Neuronal stem cell (in vitro differentiated cells): ENCODE results near the gene NFKB2.
A peak's percentile ranks its signal among the peaks of the same experiment; 100 is the strongest.

Experiments
- DNase-seq: peaks from one replicate; pipeline ENCODE4 v3.0.0-alpha.2; 2013; ENCODE audit warnings: low spot score
- H2AFZ ChIP-seq: one replicate; pipeline ENCODE4 v1.6.1; 2013; ENCODE audit warnings: mild to moderate bottlenecking, low read length, inconsistent platforms
- H2AK5ac ChIP-seq: 2 replicates; pipeline ENCODE4 v1.6.1; 2013; ENCODE audit warnings: low read depth, mild to moderate bottlenecking, inconsistent platforms, low read length, moderate library complexity, mixed read lengths
- H2BK120ac ChIP-seq: 2 replicates; pipeline ENCODE4 v1.6.1; 2013; ENCODE audit warnings: low read depth, mild to moderate bottlenecking, inconsistent platforms, low read length, moderate library complexity, mixed read lengths
- H2BK12ac ChIP-seq: one replicate; pipeline ENCODE4 v1.6.1; 2013; ENCODE audit warnings: low read length, inconsistent platforms
- H2BK15ac ChIP-seq: 2 replicates; pipeline ENCODE4 v1.6.1; 2013; ENCODE audit warnings: mild to moderate bottlenecking, low read length, inconsistent platforms, mixed read lengths
- H2BK5ac ChIP-seq: one replicate; pipeline ENCODE4 v1.6.1; 2013; ENCODE audit warnings: inconsistent platforms, mild to moderate bottlenecking, low read length, moderate library complexity
- H3K14ac ChIP-seq: one replicate; pipeline ENCODE4 v1.6.1; 2013; ENCODE audit warnings: low read length, inconsistent platforms
- H3K18ac ChIP-seq: 2 replicates; pipeline ENCODE4 v1.6.1; 2013; ENCODE audit warnings: low read length, inconsistent platforms
- H3K23ac ChIP-seq: 2 replicates; pipeline ENCODE4 v1.6.1; 2013; ENCODE audit warnings: low read depth, mild to moderate bottlenecking, mixed read lengths, low read length, inconsistent platforms; ENCODE audit not compliant: poor library complexity
- H3K27ac ChIP-seq: replicated peaks from 3 replicates; pipeline ENCODE4 v1.5.1; 2013; ENCODE audit warnings: low read length, inconsistent platforms
- H3K27me3 ChIP-seq, 3 experiments: 2 replicates each; pipeline ENCODE4 v1.6.1; 2013; ENCODE audit warnings: low read length in 3 of 3, mild to moderate bottlenecking in 2 of 3, inconsistent platforms in 1 of 3, low read depth in 1 of 3, mixed read lengths in 1 of 3, moderate library complexity in 1 of 3; ENCODE audit not compliant: control insufficient read depth in 3 of 3, insufficient read depth in 3 of 3
- H3K36me3 ChIP-seq, 2 donors: replicated peaks in 1 of 2; 2 replicates each; pipeline ENCODE4 v1.6.1; 2013; ENCODE audit warnings: low read length in 2 of 2; ENCODE audit not compliant: control insufficient read depth in 2 of 2, insufficient read depth in 2 of 2
- H3K4ac ChIP-seq: 2 replicates; pipeline ENCODE4 v1.6.1; 2013; ENCODE audit warnings: inconsistent platforms, mild to moderate bottlenecking, low read length, moderate library complexity
- H3K4me1 ChIP-seq, 2 donors: 1 replicate in 1 of 2; 2 replicates in 1 of 2; pipeline ENCODE4 v1.6.1; 2013; ENCODE audit warnings: low read length in 2 of 2, low read depth in 1 of 2; ENCODE audit not compliant: control insufficient read depth in 2 of 2, insufficient read depth in 1 of 2
- H3K4me2 ChIP-seq: one replicate; pipeline ENCODE4 v1.6.1; 2013; ENCODE audit warnings: mild to moderate bottlenecking, low read length, inconsistent platforms; ENCODE audit not compliant: insufficient read depth, poor library complexity, severe bottlenecking
- H3K4me3 ChIP-seq, 2 donors: 2 replicates each; pipeline ENCODE4 v1.5.1; 2013; ENCODE audit warnings: low read length in 2 of 2, mild to moderate bottlenecking in 2 of 2, inconsistent platforms in 1 of 2, moderate library complexity in 1 of 2
- H3K79me1 ChIP-seq: one replicate; pipeline ENCODE4 v1.6.1; 2013; ENCODE audit warnings: low read depth, mild to moderate bottlenecking, inconsistent platforms, low read length, moderate library complexity
- H3K9ac ChIP-seq: one replicate; pipeline ENCODE4 v1.6.1; 2013; ENCODE audit warnings: mild to moderate bottlenecking, low read depth, low read length, inconsistent platforms; ENCODE audit not compliant: poor library complexity
- H3K9me3 ChIP-seq, 2 donors: replicated peaks in 1 of 2; 2 replicates each; pipeline versions ENCODE3 to v1.6.1; 2013; ENCODE audit warnings: low read length in 2 of 2, mild to moderate bottlenecking in 2 of 2, inconsistent platforms in 1 of 2, low read depth in 1 of 2, mixed read lengths in 1 of 2, moderate library complexity in 1 of 2; ENCODE audit not compliant: control insufficient read depth in 2 of 2, insufficient read depth in 1 of 2
- H4K8ac ChIP-seq: one replicate; pipeline ENCODE4 v1.6.1; 2013; ENCODE audit warnings: low read depth, mild to moderate bottlenecking, inconsistent platforms, low read length, moderate library complexity
- H4K91ac ChIP-seq: one replicate; pipeline ENCODE4 v1.6.1; 2013; ENCODE audit warnings: low read length, low read depth, mild to moderate bottlenecking, inconsistent platforms; ENCODE audit not compliant: poor library complexity
- WGBS, 2 donors: extraction: QIAGEN DNeasy Blood & Tissue Kit; methylation state at CpG; one replicate each; pipeline ENCODE4 v1.1.7; 2013; ENCODE audit warnings: missing lambda C conversion rate in 2 of 2, mixed read lengths in 1 of 2; ENCODE audit not compliant: insufficient read length in 2 of 2, insufficient replicate concordance in 1 of 2; ENCODE audit errors: extremely low coverage in 2 of 2; 5-methylcytosine and 5-hydroxymethylcytosine counted together

Gene NFKB2

DNA sequence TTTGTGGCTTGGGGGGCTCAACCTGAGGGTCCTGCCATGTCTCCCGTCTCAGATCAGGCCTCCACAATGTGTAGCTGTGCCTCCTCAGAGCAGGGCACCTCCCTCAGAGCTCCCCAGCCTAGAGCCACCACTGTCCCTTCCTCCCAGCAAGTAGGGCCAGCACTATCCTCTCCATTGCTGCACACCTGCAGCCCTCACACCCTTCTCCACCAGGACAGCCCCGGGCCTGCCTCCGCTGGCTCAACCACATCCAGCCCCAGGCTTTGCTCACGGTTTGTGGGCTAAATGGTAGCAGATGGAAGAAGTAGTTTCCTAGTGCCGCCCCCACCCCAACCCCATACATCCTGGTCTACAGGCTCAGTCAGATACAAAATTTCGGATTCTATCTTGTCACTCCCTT is 10.1 kb downstream of the NFKB2 start:
- Histone ChIP-seq H2AFZ (no peak overlapping the region), H3K4me1 (peaks cover 13 to 22% of the 10 kb centered on the region in 2 donors), H3K4ac (no peak overlapping the region), H2BK120ac (no peak overlapping the region), H4K91ac (no peak overlapping the region), H3K9ac (peak overlapping the region; percentile 70), H4K8ac (no peak overlapping the region), H2BK12ac (no peak overlapping the region), H2AK5ac (peak overlapping the region; percentile 94), H3K9me3 (peaks cover 0 to 5% of the 10 kb centered on the region in 2 donors), H2BK15ac (no peak overlapping the region), H3K14ac (peak overlapping the region; percentile 89), H3K4me3 (no peak overlapping the region), H2BK5ac (no peak overlapping the region), H3K27ac (no peak overlapping the region), H3K27me3 (peaks cover 0 to 39% (median 22%) of the 10 kb centered on the region in 3 experiments), H3K4me2 (no peak overlapping the region), H3K36me3 (peaks cover 0 to 36% of the 10 kb centered on the region in 2 donors), H3K18ac (peak overlapping the region; percentile 11), H3K23ac (peak overlapping the region; percentile 73), H3K79me1 (no peaks in the 10 kb centered on the region)
- WGBS, 2 donors: no CpG with 5 or more reads among the region's 6 CpGs
- no peak for DNase-seq

- Histone ChIP-seq H3K18ac (no peak overlapping the region), H2AK5ac (no peak overlapping the region), H2AFZ (no peak overlapping the region), H3K4me1 (peaks cover 23 to 34% of the 10 kb centered on the region in 2 donors), H3K14ac (no peak overlapping the region), H3K4ac (no peak overlapping the region), H3K4me3 (no peak overlapping the region), H3K79me1 (no peaks in the 10 kb centered on the region), H3K9ac (no peak overlapping the region), H2BK5ac (no peak overlapping the region), H3K27me3 (peaks cover 0 to 49% (median 22%) of the 10 kb centered on the region in 3 experiments), H2BK15ac (no peak overlapping the region), H2BK120ac (no peak overlapping the region), H3K27ac (no peak overlapping the region), H3K23ac (no peak overlapping the region), H3K4me2 (no peak overlapping the region), H3K9me3 (peaks cover 0 to 9% of the 10 kb centered on the region in 2 donors), H4K91ac (no peak overlapping the region), H3K36me3 (peaks cover 0 to 30% of the 10 kb centered on the region in 2 donors), H2BK12ac (no peak overlapping the region), H4K8ac (no peak overlapping the region)
- DNase-seq: no peak
- WGBS, 2 donors: no CpG with 5 or more reads among the region's 2 CpGs
These were observed 11.3 kb downstream of the NFKB2 start for GRCh38 chr10:102406815-102407214.

DNA sequence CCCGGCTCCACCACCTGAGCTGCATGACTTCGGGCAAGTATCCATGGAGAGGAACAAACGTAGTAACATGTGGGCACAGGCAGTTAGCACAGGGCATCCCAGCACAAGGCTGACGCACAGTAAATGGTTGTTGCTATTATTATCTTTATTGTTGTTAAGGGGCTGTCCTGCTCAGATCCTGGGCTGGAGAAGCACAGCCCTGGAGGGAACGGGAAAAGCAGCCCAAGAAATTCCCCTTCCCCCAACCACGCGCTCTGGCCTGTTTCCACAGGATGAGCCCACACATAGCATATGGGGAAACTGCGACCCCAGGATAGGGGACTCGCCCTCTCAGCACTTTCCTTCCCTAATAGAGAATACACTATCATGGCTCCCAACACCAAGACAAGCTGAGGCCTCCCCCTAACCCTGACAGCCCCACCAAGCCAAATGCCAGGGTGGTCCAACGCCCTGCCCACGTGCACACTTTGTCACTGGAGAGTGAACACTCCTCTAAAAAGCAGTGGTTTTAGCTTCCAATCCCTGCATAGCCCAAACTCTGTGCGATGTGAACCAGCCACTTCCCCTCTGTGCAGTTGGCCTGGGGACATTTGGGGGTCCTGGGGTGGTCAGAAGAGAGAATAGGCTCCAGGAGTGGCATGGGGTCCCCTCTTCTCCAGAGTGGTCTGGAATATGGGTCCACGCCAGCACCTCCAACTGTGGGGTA is 12.1 kb downstream of the NFKB2 start:
- H3K23ac ChIP-seq: peak overlapping the region; percentile 90
- H4K91ac ChIP-seq: no peak overlapping the region
- peaks cover 0 to 49% (median 22%) of the 10 kb centered on the region in 3 experiments for H3K27me3 ChIP-seq
- H3K4me2 ChIP-seq: no peak overlapping the region
- peak overlapping the region; percentile 64 for H2AK5ac ChIP-seq
- H4K8ac ChIP-seq: no peak overlapping the region
- no peak overlapping the region for H2BK5ac ChIP-seq
- no peak overlapping the region for H3K27ac ChIP-seq
- peak overlapping the region; percentile 14 for H3K18ac ChIP-seq
- peak overlapping the region; percentile 67 for H3K9ac ChIP-seq
- H3K4me3 ChIP-seq: no peak overlapping the region
- H3K79me1 ChIP-seq: no peaks in the 10 kb centered on the region
- H2BK120ac ChIP-seq: no peak overlapping the region
- H3K9me3 ChIP-seq: peaks cover 0 to 9% of the 10 kb centered on the region in 2 donors
- no CpG with 5 or more reads among the region's 13 CpGs for WGBS, 2 donors
- DNase-seq: no peak
- no peak overlapping the region for H2BK12ac ChIP-seq
- no peak overlapping the region for H3K4ac ChIP-seq
- peaks cover 27 to 42% of the 10 kb centered on the region in 2 donors for H3K4me1 ChIP-seq
- peak overlapping the region; percentile 69 for H2BK15ac ChIP-seq
- no peak overlapping the region for H2AFZ ChIP-seq
- H3K36me3 ChIP-seq: peaks cover 0 to 29% of the 10 kb centered on the region in 2 donors
- peak overlapping the region; percentile 84 for H3K14ac ChIP-seq

DNA sequence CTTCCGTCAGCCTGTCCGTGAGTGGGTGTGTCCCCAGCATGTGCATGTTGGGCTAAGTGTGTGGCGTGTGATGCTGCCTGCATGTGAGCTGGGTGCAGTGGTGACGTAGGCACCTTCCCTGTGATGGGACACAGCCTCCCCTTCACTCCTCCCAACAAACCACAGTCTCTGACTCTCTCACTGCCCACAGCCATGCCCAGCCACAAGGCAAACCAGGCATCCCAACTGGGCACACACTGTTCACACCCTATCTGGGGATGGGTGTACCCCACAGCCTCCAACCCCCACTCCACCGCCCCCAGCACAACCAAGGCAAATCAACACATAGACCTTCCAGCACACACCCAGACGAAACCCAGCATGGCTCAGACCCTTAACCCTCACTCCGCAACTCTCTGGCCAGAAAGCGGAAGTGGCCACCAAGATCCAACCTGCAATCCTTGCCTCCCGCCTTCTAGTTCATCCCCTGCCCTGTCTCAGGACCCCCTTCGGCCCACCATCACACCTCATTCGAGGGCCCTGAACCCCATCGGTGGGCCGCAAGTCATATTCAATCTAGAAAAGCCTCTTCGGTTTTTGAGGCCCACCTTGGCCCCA is 12.7 kb downstream of the NFKB2 start:
- Histone ChIP-seq H3K4ac (no peak overlapping the region), H2BK12ac (no peak overlapping the region), H3K4me2 (peak overlapping the region; percentile 78), H2BK120ac (no peak overlapping the region), H3K9ac (peak overlapping the region; percentile 67), H3K27me3 (peaks cover 0 to 49% (median 22%) of the 10 kb centered on the region in 3 experiments), H3K4me3 (peak overlapping the region; percentile 37 to 47), H3K14ac (peak overlapping the region; percentile 84), H2AFZ (peak overlapping the region; percentile 78), H4K8ac (no peak overlapping the region), H3K27ac (no peak overlapping the region), H3K36me3 (peaks cover 0 to 25% of the 10 kb centered on the region in 2 donors), H3K79me1 (no peaks in the 10 kb centered on the region), H2AK5ac (peak overlapping the region; percentile 64), H3K18ac (peak overlapping the region; percentile 52), H4K91ac (peak overlapping the region; percentile 64), H3K23ac (peak overlapping the region; percentile 90), H3K4me1 (peaks cover 33 to 48% of the 10 kb centered on the region in 2 donors), H3K9me3 (peaks cover 0 to 9% of the 10 kb centered on the region in 2 donors), H2BK15ac (peak overlapping the region; percentile 69), H2BK5ac (no peak overlapping the region)
- WGBS, 2 donors: no CpG with 5 or more reads among the region's 14 CpGs
- no peak for DNase-seq
